ENCODE data around the gene OR6M1.

OR6M1 gene

GRCh38 chr11:123806249-123806648, at the start of gene OR6M1:
Gene OR6M1 (minus strand): TSS chr11:123806349. CDS start chr11:123806349, 0 bp downstream.
- no peak for DNase-seq

- no peak for DNase-seq
These were observed 46.9 kb upstream of the OR6M1 start for GRCh38 chr11:123853038-123853437.

GRCh38 chr11:123852321-123852720, 46.2 kb upstream of the OR6M1 start:
- no peak for DNase-seq

- no peak for DNase-seq
These were observed 45.0 kb upstream of the OR6M1 start for GRCh38 chr11:123851110-123851509.

GRCh38 chr11:123841174-123841573, 35.0 kb upstream of the OR6M1 start:
- no peak for DNase-seq

GRCh38 chr11:123839131-123839530, 33.0 kb upstream of the OR6M1 start:
- DNase-seq: no peak

- no peak for DNase-seq
These were observed 32.5 kb upstream of the OR6M1 start for GRCh38 chr11:123838659-123839058.

GRCh38 chr11:123838199-123838598, 32.0 kb upstream of the OR6M1 start:
- no peak for DNase-seq

GRCh38 chr11:123833095-123833494, 26.9 kb upstream of the OR6M1 start:
- DNase-seq: no peak

GRCh38 chr11:123829745-123830144, 23.6 kb upstream of the OR6M1 start:
- no peak for DNase-seq

GRCh38 chr11:123822599-123822998, 16.4 kb upstream of the OR6M1 start:
- DNase-seq: no peak

GRCh38 chr11:123822032-123822431, 15.9 kb upstream of the OR6M1 start:
- no peak for DNase-seq

- no peak for DNase-seq
These were observed 9.0 kb upstream of the OR6M1 start for GRCh38 chr11:123815122-123815521.

- DNase-seq: no peak
These were observed 4.4 kb downstream of the OR6M1 start for GRCh38 chr11:123801765-123802164.

- no peak for DNase-seq
These were observed 6.1 kb downstream of the OR6M1 start for GRCh38 chr11:123800036-123800435.

GRCh38 chr11:123799438-123799837, 6.7 kb downstream of the OR6M1 start:
- no peak for DNase-seq

GRCh38 chr11:123798513-123799252, 7.5 kb downstream of the OR6M1 start:
- DNase-seq: no peak

GRCh38 chr11:123798079-123798478, 8.1 kb downstream of the OR6M1 start:
- no peak for DNase-seq

- no peak for DNase-seq
These were observed 8.6 kb downstream of the OR6M1 start for GRCh38 chr11:123797541-123797940.

- peak; percentile 14 for DNase-seq
These were observed 9.0 kb downstream of the OR6M1 start for GRCh38 chr11:123797114-123797513.

- no peak for DNase-seq
These were observed 9.9 kb downstream of the OR6M1 start for GRCh38 chr11:123796226-123796625.

- DNase-seq: no peak
These were observed 22.6 kb downstream of the OR6M1 start for GRCh38 chr11:123783536-123783935.

- no peak for DNase-seq
These were observed 27.6 kb downstream of the OR6M1 start for GRCh38 chr11:123778511-123778910.

GRCh38 chr11:123775715-123776549, 30.2 kb downstream of the OR6M1 start:
- no peak for DNase-seq
